GM23338 (cell line): ENCODE results near the gene GALNT14. TPM values are rescaled to one million over a fixed set of nuclear protein-coding genes. Genes with fewer than 3 reads are reported as not detected.

Source experiments
- ATAC-seq: fragments of 200-7000 bp; cut with Tn5 transposase; 3 replicates; pipeline ENCODE4 v1.9.1; 2020
- DNase-seq: peaks from one replicate; pipeline ENCODE4 v3.0.0-alpha.2; 2015; ENCODE audit warnings: low spot score
- H2AFZ ChIP-seq: fragments of 200-600 bp; sonication (generic); 2 replicates; pipeline ENCODE4 v1.8.0; 2016; ENCODE audit warnings: antibody characterized with exemption, mild to moderate bottlenecking, moderate library complexity
- H3F3A ChIP-seq: fragments of 200-600 bp; sonication (generic); replicated peaks from 2 replicates; pipeline ENCODE4 v1.8.0; 2017; ENCODE audit warnings: antibody characterized with exemption, mixed run types, low read depth
- H3K27ac ChIP-seq: fragments of 200-600 bp; sonication (generic); 2 replicates; pipeline ENCODE4 v1.6.1; 2016; ENCODE audit warnings: low read depth
- H3K27me3 ChIP-seq: fragments of 200-600 bp; sonication (generic); 2 replicates; pipeline ENCODE4 v1.8.0; 2016; ENCODE audit warnings: mild to moderate bottlenecking, mixed run types, moderate library complexity; ENCODE audit not compliant: insufficient read depth
- H3K36me3 ChIP-seq: fragments of 200-600 bp; sonication (generic); 2 replicates; pipeline ENCODE4 v1.8.0; 2016; ENCODE audit warnings: mild to moderate bottlenecking; ENCODE audit not compliant: insufficient read depth
- H3K4me1 ChIP-seq: fragments of 200-600 bp; sonication (generic); 2 replicates; pipeline ENCODE4 v1.8.0; 2016; ENCODE audit warnings: mild to moderate bottlenecking, moderate library complexity; ENCODE audit not compliant: insufficient read depth
- H3K4me2 ChIP-seq: fragments of 200-600 bp; sonication (generic); 2 replicates; pipeline ENCODE4 v1.7.1; 2017; ENCODE audit warnings: mixed run types
- H3K4me3 ChIP-seq: fragments of 200-600 bp; sonication (generic); 2 replicates; pipeline ENCODE4 v1.6.1; 2016; ENCODE audit warnings: mixed run types
- H3K79me2 ChIP-seq: fragments of 200-600 bp; sonication (generic); replicated peaks from 2 replicates; pipeline ENCODE4 v1.8.0; 2017; ENCODE audit warnings: mild to moderate bottlenecking; ENCODE audit not compliant: insufficient read depth
- H3K9me2 ChIP-seq: fragments of 200-600 bp; sonication (generic); 2 replicates; pipeline ENCODE4 v1.8.0; 2017; ENCODE audit not compliant: insufficient read depth
- H4K20me1 ChIP-seq: fragments of 200-600 bp; sonication (generic); replicated peaks from 2 replicates; pipeline ENCODE4 v1.8.0; 2017; ENCODE audit warnings: mild to moderate bottlenecking; ENCODE audit not compliant: insufficient read depth
- H3K27ac Mint-ChIP-seq: 2 replicates; pipeline ENCODE4 v1.8.0; 2020; ENCODE audit warnings: inconsistent platforms, mild to moderate bottlenecking, moderate library complexity, mixed read lengths
- H3K27me3 Mint-ChIP-seq: 3 replicates; pipeline ENCODE4 v1.8.0; 2022; ENCODE audit warnings: low read depth, mild to moderate bottlenecking, moderate library complexity, mixed read lengths, inconsistent platforms; ENCODE audit not compliant: insufficient read depth, poor library complexity
- H3K36me3 Mint-ChIP-seq: 3 replicates; pipeline ENCODE4 v1.8.0; 2021; ENCODE audit warnings: low read depth, mild to moderate bottlenecking, inconsistent platforms, moderate library complexity, mixed read lengths
- H3K4me1 Mint-ChIP-seq: 3 replicates; pipeline ENCODE4 v1.8.0; 2020; ENCODE audit warnings: mild to moderate bottlenecking, inconsistent platforms, mixed read lengths
- H3K4me3 Mint-ChIP-seq: 3 replicates; pipeline ENCODE4 v1.8.0; 2021; ENCODE audit warnings: moderate library complexity, mild to moderate bottlenecking, inconsistent platforms, mixed read lengths
- H3K9me3 Mint-ChIP-seq: 3 replicates; pipeline ENCODE4 v1.8.0; 2020; ENCODE audit warnings: moderate library complexity, mild to moderate bottlenecking, inconsistent platforms, mixed read lengths
- CREB1 ChIP-seq: fragments of 250-450 bp; sonication (Bioruptor Pico); IDR thresholded peaks from 2 replicates; pipeline ENCODE4 v1.5.0; 2020; ENCODE audit warnings: low read depth, mild to moderate bottlenecking, moderate library complexity
- EZH2 ChIP-seq: fragments of 200-600 bp; sonication (generic); IDR thresholded peaks from one replicate; pipeline ENCODE4 v1.8.0; 2017; ENCODE audit warnings: antibody characterized with exemption, mild to moderate bottlenecking, low read depth; ENCODE audit not compliant: unreplicated experiment
- EZH2phosphoT487 ChIP-seq: fragments of 200-600 bp; sonication (generic); IDR thresholded peaks from one replicate; pipeline ENCODE4 v1.8.1; 2018; ENCODE audit warnings: antibody characterized with exemption; ENCODE audit not compliant: unreplicated experiment
- JUNB ChIP-seq: IDR thresholded peaks from one replicate; pipeline ENCODE4 v1.6.1; 2016; ENCODE audit warnings: antibody characterized with exemption; ENCODE audit not compliant: unreplicated experiment
- NANOG ChIP-seq: IDR thresholded peaks from 2 replicates; pipeline ENCODE4 v1.6.1; 2016; ENCODE audit warnings: antibody characterized with exemption, borderline replicate concordance
- POLR2AphosphoS5 ChIP-seq: IDR thresholded peaks from 2 replicates; pipeline ENCODE4 v1.6.1; 2016; ENCODE audit warnings: antibody characterized with exemption, low read depth
- STAT1 ChIP-seq: IDR thresholded peaks from one replicate; pipeline ENCODE4 v1.6.1; 2016; ENCODE audit warnings: antibody characterized with exemption; ENCODE audit not compliant: unreplicated experiment
- ZNF114 ChIP-seq: fragments of 250-450 bp; sonication (Bioruptor Pico); IDR thresholded peaks from 2 replicates; pipeline ENCODE4 v1.5.0; 2020; ENCODE audit warnings: mild to moderate bottlenecking, moderate library complexity
- ZNF331 ChIP-seq: fragments of 250-450 bp; sonication (Bioruptor Pico); IDR thresholded peaks from 2 replicates; pipeline ENCODE4 v1.5.0; 2020; ENCODE audit warnings: low read depth, mild to moderate bottlenecking, moderate library complexity
- polyA plus RNA-seq: library from polyadenylated mRNA; unstranded; fragments of >200 nt; fragmentation: Nextera tagmentation; extraction: Ambion mirVana; gene quantifications from 2 replicates; pipeline ENCODE4 v1.2.1, GENCODE V29; 2016
- total RNA-seq: library from RNA; depleted of rRNA; stranded (reverse); fragments of >200 nt; shearing (Covaris generic); gene quantifications from 2 replicates; pipeline ENCODE4 v1.2.3, GENCODE V29; 2014
- TF ChIP-seq, protein P1 (sequence below), 2 experiments: fragments of 200-600 bp in 1 of 2; sonication (generic) in 1 of 2; conservative IDR thresholded peaks; 2 replicates each; pipeline versions ENCODE4 v1.5.1 to v1.6.1; 2016 to 2017; ENCODE audit warnings: antibody characterized with exemption in 2 of 2, low read depth in 2 of 2, mild to moderate bottlenecking in 2 of 2, moderate library complexity in 1 of 2
- TF ChIP-seq, protein P2 (sequence below): IDR thresholded peaks from 2 replicates; pipeline ENCODE4 v1.6.1; 2016; ENCODE audit warnings: antibody characterized with exemption
- TF ChIP-seq, protein P3 (sequence below): IDR thresholded peaks from one replicate; pipeline ENCODE4 v1.6.1; 2018; ENCODE audit warnings: antibody characterized with exemption; ENCODE audit not compliant: unreplicated experiment
- TF ChIP-seq, protein P4 (sequence below): fragments of 250-450 bp; sonication (Bioruptor Pico); IDR thresholded peaks from 2 replicates; pipeline ENCODE4 v1.5.0; 2020; ENCODE audit warnings: mild to moderate bottlenecking, moderate library complexity

GALNT14 gene
- total and polyA plus RNA-seq, 2 experiments from 2014 or later, result 5.4 to 7.7 TPM

DNA sequence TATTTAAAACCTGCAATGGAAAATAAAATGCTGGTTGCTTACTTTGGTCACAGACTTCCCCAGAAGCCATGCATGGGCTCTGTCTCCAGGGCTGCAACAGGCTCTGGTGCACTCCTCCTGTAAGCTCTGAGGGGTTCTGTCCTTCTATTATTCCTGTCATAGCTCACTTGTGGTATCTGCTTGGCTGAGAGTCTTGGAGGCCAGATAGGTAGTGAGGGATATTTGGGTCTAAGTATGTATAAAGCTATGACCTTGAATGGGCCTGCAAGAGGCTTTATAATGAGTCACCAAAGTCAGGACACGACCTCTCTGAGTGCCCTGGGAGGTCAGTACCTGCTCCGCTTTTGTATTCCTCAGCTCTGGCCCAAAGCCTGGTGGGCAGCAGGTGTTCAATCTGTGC, 189.4 kb downstream of the GALNT14 start:
- Histone ChIP-seq H3K4me3 (no peak overlapping the region), H3K27ac (no peak overlapping the region), H3K4me2 (no peak overlapping the region), H3K4me1 (no peaks in the 10 kb centered on the region), H4K20me1 (no peaks in the 10 kb centered on the region), H3K9me2 (0 out of 2 replicates have a peak, but pooled peaks cover 9% of the 10 kb centered on the region), H3K79me2 (no peaks in the 10 kb centered on the region), H3F3A (no peaks in the 10 kb centered on the region), H3K36me3 (no peaks in the 10 kb centered on the region), H3K27me3 (no peaks in the 10 kb centered on the region), H2AFZ (no peak overlapping the region)
- ATAC-seq (no peak), DNase-seq (no peak)
- H3K27ac Mint-ChIP-seq, result no peak overlapping the region
- H3K9me3 Mint-ChIP-seq, result peaks cover 21% of the 10 kb centered on the region
- H3K27me3 Mint-ChIP-seq, result peaks cover 4% of the 10 kb centered on the region
- no peaks in the 10 kb centered on the region for H3K4me1 Mint-ChIP-seq
- H3K4me3 Mint-ChIP-seq, result no peak overlapping the region
- TF ChIP-seq CREB1 (CRISPR knock-in tag) (no peak), STAT1 (no peak), EZH2 (no peak), JUNB (no peak), ZNF331 (CRISPR knock-in tag) (no peak), EZH2phosphoT487 (no peak), ZNF114 (CRISPR knock-in tag) (no peak), NANOG (no peak), POLR2AphosphoS5 (no peak)
- TF ChIP-seq, protein P1, sequence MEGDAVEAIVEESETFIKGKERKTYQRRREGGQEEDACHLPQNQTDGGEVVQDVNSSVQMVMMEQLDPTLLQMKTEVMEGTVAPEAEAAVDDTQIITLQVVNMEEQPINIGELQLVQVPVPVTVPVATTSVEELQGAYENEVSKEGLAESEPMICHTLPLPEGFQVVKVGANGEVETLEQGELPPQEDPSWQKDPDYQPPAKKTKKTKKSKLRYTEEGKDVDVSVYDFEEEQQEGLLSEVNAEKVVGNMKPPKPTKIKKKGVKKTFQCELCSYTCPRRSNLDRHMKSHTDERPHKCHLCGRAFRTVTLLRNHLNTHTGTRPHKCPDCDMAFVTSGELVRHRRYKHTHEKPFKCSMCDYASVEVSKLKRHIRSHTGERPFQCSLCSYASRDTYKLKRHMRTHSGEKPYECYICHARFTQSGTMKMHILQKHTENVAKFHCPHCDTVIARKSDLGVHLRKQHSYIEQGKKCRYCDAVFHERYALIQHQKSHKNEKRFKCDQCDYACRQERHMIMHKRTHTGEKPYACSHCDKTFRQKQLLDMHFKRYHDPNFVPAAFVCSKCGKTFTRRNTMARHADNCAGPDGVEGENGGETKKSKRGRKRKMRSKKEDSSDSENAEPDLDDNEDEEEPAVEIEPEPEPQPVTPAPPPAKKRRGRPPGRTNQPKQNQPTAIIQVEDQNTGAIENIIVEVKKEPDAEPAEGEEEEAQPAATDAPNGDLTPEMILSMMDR (conservative IDR thresholded peaks at IDR 0.05; ENCODE audit: low read depth in 2 of 2), result no peak
- TF ChIP-seq, protein P2, sequence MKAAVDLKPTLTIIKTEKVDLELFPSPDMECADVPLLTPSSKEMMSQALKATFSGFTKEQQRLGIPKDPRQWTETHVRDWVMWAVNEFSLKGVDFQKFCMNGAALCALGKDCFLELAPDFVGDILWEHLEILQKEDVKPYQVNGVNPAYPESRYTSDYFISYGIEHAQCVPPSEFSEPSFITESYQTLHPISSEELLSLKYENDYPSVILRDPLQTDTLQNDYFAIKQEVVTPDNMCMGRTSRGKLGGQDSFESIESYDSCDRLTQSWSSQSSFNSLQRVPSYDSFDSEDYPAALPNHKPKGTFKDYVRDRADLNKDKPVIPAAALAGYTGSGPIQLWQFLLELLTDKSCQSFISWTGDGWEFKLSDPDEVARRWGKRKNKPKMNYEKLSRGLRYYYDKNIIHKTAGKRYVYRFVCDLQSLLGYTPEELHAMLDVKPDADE, result no peak
- TF ChIP-seq, protein P3, sequence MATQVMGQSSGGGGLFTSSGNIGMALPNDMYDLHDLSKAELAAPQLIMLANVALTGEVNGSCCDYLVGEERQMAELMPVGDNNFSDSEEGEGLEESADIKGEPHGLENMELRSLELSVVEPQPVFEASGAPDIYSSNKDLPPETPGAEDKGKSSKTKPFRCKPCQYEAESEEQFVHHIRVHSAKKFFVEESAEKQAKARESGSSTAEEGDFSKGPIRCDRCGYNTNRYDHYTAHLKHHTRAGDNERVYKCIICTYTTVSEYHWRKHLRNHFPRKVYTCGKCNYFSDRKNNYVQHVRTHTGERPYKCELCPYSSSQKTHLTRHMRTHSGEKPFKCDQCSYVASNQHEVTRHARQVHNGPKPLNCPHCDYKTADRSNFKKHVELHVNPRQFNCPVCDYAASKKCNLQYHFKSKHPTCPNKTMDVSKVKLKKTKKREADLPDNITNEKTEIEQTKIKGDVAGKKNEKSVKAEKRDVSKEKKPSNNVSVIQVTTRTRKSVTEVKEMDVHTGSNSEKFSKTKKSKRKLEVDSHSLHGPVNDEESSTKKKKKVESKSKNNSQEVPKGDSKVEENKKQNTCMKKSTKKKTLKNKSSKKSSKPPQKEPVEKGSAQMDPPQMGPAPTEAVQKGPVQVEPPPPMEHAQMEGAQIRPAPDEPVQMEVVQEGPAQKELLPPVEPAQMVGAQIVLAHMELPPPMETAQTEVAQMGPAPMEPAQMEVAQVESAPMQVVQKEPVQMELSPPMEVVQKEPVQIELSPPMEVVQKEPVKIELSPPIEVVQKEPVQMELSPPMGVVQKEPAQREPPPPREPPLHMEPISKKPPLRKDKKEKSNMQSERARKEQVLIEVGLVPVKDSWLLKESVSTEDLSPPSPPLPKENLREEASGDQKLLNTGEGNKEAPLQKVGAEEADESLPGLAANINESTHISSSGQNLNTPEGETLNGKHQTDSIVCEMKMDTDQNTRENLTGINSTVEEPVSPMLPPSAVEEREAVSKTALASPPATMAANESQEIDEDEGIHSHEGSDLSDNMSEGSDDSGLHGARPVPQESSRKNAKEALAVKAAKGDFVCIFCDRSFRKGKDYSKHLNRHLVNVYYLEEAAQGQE, result no peak
- TF ChIP-seq, protein P4, sequence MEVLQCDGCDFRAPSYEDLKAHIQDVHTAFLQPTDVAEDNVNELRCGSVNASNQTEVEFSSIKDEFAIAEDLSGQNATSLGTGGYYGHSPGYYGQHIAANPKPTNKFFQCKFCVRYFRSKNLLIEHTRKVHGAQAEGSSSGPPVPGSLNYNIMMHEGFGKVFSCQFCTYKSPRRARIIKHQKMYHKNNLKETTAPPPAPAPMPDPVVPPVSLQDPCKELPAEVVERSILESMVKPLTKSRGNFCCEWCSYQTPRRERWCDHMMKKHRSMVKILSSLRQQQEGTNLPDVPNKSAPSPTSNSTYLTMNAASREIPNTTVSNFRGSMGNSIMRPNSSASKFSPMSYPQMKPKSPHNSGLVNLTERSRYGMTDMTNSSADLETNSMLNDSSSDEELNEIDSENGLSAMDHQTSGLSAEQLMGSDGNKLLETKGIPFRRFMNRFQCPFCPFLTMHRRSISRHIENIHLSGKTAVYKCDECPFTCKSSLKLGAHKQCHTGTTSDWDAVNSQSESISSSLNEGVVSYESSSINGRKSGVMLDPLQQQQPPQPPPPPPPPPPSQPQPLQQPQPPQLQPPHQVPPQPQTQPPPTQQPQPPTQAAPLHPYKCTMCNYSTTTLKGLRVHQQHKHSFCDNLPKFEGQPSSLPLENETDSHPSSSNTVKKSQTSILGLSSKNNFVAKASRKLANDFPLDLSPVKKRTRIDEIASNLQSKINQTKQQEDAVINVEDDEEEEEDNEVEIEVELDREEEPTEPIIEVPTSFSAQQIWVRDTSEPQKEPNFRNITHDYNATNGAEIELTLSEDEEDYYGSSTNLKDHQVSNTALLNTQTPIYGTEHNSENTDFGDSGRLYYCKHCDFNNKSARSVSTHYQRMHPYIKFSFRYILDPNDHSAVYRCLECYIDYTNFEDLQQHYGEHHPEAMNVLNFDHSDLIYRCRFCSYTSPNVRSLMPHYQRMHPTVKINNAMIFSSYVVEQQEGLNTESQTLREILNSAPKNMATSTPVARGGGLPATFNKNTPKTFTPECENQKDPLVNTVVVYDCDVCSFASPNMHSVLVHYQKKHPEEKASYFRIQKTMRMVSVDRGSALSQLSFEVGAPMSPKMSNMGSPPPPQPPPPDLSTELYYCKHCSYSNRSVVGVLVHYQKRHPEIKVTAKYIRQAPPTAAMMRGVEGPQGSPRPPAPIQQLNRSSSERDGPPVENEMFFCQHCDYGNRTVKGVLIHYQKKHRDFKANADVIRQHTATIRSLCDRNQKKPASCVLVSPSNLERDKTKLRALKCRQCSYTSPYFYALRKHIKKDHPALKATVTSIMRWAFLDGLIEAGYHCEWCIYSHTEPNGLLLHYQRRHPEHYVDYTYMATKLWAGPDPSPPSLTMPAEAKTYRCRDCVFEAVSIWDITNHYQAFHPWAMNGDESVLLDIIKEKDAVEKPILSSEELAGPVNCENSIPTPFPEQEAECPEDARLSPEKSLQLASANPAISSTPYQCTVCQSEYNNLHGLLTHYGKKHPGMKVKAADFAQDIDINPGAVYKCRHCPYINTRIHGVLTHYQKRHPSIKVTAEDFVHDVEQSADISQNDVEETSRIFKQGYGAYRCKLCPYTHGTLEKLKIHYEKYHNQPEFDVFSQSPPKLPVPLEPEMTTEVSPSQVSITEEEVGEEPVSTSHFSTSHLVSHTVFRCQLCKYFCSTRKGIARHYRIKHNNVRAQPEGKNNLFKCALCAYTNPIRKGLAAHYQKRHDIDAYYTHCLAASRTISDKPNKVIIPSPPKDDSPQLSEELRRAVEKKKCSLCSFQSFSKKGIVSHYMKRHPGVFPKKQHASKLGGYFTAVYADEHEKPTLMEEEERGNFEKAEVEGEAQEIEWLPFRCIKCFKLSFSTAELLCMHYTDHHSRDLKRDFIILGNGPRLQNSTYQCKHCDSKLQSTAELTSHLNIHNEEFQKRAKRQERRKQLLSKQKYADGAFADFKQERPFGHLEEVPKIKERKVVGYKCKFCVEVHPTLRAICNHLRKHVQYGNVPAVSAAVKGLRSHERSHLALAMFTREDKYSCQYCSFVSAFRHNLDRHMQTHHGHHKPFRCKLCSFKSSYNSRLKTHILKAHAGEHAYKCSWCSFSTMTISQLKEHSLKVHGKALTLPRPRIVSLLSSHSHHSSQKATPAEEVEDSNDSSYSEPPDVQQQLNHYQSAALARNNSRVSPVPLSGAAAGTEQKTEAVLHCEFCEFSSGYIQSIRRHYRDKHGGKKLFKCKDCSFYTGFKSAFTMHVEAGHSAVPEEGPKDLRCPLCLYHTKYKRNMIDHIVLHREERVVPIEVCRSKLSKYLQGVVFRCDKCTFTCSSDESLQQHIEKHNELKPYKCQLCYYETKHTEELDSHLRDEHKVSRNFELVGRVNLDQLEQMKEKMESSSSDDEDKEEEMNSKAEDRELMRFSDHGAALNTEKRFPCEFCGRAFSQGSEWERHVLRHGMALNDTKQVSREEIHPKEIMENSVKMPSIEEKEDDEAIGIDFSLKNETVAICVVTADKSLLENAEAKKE (CRISPR knock-in tag), result no peak
- peaks cover 14% of the 10 kb centered on the region for H3K36me3 Mint-ChIP-seq
